Measurements from ENCODE around the gene ATCAY.
"Not testable (repeated sequence)": the region's sequence is repeated elsewhere in the genome, so short reads cannot be mapped to it uniquely, and the experiment has no call there.

The ATCAY gene

DNA sequence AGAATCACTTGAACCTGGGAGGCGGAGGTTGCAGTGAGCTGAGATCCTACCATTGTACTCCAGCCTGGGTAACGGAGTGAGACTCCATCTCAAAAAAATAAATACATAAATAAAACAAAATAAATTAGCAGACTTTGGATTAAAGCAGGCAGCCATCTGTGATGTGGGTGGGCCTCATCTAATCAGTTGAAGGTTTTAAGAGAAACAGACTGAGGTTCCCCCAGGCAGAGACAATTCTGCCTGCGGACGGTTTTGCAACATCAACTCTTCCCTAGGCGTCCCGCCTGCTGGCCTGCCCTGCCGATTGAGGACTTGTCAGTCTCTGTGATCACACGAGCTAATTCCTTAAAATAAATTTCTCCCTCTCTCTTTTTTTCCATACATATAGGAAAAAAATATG lies 23.7 kb downstream of the ATCAY start:
- no peak for DNase-seq

DNA sequence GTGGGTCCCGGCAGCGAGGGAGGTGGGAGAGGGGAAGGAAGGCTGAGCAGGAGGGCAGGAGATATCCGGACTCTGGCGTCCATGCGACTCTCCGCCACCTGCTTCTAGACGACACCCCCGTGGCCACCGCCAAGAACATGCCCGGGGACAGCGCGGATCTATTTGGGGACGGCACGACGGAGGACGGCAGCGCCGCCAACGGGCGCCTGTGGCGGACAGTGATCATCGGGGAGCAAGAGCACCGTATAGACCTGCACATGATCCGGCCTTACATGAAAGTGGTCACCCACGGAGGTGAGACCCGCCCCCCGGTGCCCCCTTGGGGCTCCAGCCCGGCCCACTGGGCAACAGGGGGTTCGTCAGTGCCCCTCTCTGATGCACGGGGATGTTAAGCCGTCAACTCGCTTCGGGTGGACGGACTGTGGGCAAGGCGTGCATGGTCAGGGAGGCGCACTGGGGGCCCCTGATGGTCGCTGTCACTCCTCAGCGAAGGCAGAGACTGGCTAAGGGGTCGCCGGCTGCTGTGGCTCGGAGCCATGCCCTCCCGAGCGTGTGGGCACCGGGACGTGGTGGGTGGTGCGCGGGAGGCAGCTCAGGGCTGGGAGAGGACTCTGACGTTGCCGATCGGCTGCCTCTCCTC lies 27.3 kb downstream of the ATCAY start:
- DNase-seq, result no peak

DNA sequence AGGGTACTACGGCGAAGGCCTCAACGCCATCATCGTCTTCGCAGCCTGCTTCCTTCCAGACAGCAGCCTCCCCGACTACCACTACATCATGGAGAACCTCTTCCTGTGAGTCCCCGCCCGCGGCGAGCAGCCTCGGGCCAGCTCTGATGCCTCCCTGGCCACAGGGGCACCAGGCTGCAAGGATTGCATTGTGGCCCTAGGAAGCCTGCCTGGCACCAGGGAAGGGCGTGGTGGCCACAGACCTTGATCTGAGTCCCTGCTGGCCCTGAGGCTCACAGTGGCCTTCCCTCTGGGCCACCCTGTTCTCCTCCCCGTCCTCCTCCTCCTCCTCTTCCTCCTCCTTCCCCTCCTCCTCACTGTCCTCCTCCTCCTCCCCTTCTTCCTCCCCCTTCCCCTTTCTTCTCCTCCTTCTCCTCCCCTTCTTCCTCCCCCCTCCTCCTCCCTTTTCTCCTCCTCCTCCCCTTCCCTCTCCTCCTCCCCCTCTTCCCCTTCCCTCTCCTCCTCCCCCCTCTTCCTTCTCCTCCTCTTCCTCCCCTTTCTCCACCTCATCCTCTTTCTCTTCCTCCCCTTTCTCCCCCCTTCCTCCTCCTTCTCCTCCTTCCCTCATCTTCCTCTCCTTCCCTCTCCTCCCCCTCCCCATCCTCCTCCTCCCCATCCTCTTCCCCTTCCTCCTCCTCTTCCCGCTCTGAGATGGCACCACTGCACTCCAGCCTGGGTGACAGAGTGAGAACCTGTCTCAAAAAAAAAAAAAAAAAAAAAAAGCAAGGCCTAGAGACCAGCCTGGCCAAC lies 28.0 kb downstream of the ATCAY start:
- no peak for DNase-seq

GRCh38 chr19:3910105-3910504 lies 29.6 kb downstream of the ATCAY start:
- DNase-seq, result no peak

GRCh38 chr19:3914199-3914598 lies 33.7 kb downstream of the ATCAY start:
- DNase-seq, result no peak

DNA sequence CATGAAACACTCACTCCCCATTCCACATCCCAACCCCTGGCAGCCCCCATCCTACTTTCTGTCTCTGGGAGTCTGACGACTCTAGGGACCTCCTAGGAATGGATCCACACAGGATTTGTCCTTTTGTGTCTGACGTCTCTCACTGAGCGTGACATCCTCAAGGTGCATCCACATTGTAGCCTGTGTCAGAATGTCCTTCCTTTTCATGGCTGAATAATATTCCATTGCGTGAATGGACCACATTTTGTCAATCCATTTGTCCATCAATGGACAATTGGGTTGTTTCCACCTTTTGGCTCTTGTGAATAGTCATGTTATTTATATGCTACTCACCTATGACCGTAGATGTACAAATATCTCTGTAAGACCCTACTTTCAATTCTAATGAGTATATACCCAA lies 35.5 kb downstream of the ATCAY start:
- no peak for DNase-seq

DNA sequence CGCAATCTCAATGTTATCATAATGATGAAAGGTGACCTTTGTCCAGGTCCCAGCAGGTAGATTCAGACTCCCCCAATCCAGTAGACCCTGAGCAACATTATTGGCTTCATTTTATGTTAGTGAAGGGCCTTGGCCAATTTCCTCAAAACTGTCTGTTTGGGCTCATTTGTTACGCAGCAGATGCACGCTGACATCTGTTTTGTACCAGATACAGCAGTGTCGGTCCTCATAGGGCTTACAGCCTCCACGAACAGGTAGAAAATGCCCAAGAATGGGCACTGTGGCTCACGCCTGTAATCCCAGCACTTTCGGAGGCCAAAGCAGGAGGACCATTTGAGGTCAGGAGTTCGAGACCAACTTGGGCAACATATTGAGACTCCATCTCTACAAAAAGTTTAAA lies 39.3 kb downstream of the ATCAY start:
- DNase-seq, result no peak

DNA sequence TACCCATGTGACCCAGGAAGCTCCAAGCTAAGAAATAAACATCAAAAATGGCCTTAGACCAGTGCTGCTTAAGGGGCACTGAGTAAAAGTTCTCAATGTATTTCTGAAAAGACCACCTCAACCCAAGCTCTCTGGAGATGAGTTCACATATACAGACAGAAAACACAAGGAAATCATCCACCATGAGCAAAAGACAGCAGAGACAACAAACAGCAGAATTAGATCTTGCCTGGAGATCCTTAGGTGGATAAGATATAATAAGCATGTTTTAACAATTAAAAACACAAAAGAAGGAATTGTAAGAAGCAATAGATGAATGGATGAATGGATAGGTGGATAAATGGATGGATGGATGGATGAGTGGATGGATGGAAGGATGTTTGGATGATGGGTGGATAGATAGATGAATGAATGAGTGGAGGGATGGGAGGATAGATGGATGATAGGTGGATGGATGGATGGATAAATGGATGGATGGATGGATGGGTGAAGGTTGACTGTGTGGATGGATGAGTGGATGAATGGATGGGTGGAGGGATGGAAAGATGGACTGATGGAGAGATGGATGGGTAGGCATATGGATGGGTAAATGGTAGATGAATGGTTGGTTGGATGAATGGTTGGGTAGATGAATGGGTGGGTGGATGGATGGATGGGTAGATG lies 42.7 kb downstream of the ATCAY start:
- DNase-seq, result no peak

DNA sequence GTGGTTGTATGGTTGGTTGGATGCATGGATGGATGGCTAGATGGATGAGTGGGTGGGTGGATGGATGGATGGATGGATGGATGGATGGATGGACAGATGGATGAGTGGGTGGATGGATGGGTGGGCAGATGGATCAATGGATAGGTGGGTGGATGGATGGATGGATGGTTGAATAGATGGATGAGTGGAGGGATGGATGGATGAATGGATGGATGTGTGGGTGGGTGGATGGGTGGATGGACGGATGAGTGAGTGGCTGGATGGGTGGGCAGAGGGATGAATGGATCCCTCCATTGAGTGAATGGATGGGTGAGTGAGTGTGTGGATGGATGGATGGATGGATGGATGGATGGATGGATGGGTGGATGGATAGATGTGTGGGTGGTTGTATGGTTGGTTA lies 43.4 kb downstream of the ATCAY start:
- no peak for DNase-seq

- no peak for DNase-seq
Observed at GRCh38 chr19:3931041-3931440, 50.6 kb downstream of the ATCAY start.

DNA sequence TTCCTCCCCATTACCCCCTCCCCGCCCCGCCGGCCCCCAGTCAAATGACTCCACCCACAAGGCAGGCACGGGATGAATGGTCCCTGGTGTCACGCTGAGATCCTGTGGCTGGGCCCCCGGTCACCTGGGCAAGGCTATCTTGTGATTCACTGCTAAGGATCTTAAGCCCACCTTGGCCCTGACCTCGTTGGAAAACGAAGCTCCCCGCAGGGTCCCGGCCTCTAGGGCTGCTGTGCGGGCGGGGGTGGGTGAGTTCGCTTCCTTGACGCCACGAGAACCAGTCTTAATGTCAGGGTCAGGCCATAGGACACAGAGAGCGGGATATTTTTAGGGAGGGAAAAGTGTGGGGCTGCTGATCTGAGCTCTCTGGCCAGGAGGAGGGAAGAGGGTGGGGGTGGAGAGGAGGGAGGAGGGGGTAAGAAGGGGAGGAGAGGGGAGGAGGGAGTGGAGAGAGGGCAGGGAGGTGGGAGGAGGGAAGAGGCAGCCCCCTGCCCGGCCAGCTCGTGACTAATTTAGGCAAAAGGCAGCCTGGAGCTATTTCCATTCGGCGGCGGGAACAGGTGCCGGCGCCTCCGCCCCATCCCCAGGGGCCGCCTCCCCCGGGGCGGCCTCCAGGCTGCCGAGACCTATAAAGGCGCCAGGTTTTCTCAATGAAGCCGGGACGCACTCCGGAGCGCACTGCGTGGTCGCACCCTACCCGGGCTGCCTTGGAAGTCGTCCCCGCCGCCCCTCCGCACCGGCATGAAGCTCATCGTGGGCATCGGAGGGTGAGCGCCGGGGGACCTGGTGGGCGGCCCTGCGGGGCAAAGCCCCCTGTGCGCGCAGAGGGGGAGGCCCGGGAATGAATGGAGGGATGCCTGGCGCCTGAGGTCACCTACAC lies 52.7 kb downstream of the ATCAY start, which contains the start of gene NMRK2:
NMRK2 (plus strand) TSS at position 139 of the 880 bp plus-strand sequence; CDS start at position 742, 603 bp downstream.
- DNase-seq, result no peak

DNA sequence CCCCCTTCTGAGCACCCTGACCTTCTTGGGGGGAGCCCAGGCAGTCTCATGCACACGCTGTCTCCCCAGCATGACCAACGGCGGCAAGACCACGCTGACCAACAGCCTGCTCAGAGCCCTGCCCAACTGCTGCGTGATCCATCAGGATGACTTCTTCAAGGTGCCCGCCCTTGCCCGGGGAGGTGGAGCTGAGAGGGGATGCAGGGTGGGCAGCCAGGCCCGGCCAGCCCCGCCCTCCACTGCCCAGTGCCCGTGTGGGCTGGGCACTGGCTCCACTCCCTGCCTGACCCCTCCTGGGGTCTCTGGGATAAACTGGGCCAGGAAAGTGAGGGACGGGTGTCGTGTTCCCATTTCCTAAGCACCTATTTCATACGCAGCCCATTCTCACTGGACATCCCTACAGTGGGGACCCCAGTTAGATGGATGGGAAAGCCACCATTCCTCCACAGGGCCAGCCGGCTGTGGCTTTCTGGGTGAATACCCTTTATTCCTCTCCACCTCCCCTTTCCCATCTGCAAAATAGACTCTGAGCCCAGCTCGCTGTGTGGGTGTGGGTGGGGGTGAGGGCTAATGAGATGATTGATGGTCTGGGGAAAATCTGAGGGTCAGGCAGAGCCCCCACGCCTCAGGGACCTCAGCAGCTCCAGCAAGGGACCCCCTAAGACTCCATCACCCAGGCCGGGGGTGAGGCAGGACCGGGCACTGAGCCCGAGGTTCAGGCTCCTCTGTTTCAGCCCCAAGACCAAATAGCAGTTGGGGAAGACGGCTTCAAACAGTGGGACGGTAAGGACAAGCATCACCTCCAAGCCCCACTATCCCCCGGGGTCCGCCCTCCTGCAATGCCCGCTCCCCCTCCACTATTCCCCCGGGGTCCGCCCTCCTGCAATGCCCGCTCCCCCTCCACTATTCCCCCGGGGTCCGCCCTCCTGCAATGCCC lies 56.3 kb downstream of the ATCAY start:
- no peak for DNase-seq

GRCh38 chr19:3938300-3938950 lies 57.9 kb downstream of the ATCAY start:
- not testable (repeated sequence) for DNase-seq

DNA sequence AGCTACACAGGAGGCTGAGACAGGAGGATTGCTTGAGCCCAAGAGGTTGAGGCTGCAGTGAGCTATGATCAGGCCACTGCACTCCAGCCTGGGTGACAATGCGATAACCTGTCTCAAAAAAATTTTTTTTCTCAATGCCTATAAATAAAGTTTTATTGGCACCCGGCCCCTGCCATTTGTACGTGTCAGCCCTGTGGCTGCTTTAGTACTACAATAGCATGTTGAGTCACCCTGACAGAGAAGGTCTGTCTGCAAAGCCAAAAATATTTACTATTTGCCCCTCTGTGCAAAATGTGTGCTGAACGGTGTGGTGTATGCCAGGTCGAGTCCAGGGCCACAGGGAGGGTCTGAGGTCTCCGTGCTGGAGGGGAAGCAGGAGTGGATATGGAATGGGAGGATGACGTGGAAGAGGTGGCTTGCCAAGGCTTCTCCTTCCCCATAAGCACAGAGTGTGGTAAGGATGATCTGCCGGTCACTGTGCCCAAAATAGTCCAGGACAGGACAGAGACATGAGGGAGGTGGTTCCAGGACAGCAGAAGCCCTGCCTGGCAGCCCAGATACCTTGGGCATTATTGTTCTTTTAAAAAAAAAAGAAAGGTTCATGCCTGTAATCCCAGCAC lies 62.4 kb downstream of the ATCAY start:
- peak; percentile 39 for DNase-seq

DNA sequence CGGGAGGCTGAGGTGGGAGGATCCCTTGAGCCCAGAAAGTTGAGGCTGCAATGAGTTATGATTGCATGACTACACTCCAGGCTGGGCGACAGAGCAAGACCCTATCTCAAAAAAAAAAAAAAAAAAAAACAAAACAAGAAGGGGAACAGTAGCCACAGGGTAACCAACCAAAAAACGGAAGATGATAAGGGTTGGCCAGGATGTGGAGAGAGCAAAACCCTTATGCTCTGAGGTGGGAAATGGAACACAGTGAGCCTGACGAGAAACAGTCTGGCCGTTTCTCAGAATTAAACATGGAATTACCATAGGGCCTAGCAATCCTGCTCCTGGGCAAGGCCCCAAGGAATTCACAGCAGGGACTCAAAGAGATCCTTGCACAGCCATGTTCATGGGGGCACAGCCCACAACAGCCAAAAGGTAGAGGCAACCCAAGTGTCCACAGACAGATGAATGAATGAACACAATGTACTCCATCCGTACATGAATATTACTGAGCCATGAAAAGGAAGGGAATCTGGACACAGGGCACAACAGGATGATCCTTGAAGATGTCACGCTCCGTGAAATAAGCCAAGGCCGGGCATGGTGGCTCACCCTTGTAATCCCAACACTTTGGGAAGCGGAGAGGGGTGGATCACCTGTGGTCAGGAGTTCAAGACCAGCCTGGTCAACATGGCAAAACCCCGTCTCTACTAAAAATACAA lies 63.7 kb downstream of the ATCAY start:
- peak; percentile 86 for DNase-seq

DNA sequence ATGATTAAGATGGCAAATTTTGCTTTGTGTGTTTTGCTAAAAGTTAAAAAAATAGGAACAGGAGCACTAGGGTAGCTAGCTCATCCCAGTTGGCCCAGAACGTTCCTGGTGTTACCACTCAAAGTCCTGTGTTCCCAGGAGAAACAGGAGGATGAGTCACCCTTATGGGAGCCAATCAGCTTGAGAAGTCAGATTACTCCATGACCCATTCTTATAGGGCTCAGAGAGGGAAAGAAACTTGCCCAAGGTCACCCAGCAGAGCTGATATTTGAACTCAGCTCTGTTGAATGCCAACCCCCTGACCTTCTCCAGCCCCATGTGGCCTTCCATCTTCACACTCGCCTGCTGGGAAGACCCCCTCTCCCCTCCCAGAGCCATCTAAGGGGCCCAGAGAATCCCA lies 65.4 kb downstream of the ATCAY start:
- no peak for DNase-seq

DNA sequence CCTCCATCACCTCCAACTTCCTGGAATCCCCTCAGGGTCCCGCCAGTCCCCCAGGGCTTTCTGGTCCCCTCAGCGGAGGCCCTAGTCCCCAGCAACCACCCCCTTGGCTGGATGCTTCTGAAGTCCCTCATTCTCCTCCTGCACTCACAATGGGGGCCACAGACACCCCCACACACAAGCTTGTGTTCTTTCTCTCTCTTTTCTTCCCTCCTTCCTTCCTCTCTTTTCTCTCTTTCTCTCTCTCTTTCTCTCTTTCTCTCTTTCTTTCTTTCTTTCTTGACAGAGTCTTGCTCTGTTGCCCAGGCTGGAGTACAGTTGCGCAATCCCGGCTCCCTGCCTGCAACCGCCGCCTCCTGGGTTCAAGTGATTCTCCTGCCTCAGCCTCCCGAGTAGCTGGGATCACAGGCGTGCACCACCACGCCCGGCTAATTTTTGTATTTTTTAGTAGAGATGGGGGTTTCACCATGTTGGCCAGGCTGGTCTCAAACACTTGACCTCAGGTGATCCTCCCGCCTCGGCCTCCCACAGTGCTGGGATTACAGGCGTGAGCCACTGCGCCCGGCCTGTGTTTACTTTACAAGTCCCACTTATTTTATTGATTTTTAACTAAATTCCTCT lies 66.9 kb downstream of the ATCAY start:
- DNase-seq, result not testable (repeated sequence)

GRCh38 chr19:3949294-3949693 lies 68.8 kb downstream of the ATCAY start:
- no peak for DNase-seq

DNA sequence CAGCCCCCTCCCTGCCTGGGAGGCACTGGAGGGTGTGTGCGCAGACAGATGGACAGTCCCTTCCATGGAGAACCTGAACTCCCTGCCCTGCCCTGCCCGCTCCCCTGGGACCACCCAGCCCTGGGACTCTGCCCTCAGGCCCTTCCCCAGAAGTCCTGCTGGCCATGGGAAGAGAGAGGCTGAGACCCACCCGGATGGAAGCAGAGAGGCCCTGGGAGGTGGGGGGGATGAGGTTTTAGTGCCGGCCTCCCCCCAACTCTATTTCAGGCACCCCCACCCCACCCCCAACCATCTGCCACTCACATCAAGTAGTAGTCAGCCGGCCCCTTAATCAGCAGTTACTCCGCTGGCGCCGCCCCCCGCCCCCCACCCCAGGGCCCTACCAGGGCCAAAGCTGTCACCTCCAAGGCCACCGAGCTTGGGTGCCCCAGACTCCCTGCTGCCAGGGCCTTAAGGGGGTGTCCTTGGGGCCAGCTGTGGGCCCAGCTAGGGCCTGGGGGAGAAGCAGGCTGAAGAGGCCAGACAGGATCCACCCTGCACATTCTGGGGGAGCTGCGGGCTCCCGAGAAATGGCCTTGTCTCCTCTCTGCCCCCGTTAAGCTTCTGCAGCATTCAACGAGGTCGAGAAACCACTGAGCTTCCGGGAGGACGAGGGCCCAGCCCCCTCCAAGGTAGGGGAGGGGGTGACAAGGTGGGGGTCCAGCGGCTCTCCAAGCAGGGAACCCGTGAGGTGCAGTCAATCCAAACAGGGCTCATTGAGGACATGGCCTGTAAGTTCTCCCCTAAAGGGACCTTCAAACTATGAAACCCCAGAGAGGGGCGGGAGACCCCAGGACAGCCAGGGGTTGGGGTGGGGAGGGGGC lies 69.7 kb downstream of the ATCAY start:
- peak; percentile 65 for DNase-seq
